Choroid plexus epithelial cell (primary cell): ENCODE measurements around the gene COQ10A.

Experiments used
- DNase-seq: peaks from one replicate; pipeline ENCODE4 v3.0.0-alpha.2; 2010; ENCODE audit warnings: low read depth
- H3K4me3 ChIP-seq: 2 replicates; pipeline ENCODE4 v1.5.1; 2011; ENCODE audit warnings: low read depth, mild to moderate bottlenecking, control low read depth, low read length, moderate library complexity
- TF ChIP-seq, protein P1 (sequence below): conservative IDR thresholded peaks from 2 replicates; pipeline ENCODE4 v1.5.1; 2011; ENCODE audit warnings: low read depth, mild to moderate bottlenecking, control low read depth, inconsistent platforms, low read length, moderate library complexity

Gene COQ10A

DNA sequence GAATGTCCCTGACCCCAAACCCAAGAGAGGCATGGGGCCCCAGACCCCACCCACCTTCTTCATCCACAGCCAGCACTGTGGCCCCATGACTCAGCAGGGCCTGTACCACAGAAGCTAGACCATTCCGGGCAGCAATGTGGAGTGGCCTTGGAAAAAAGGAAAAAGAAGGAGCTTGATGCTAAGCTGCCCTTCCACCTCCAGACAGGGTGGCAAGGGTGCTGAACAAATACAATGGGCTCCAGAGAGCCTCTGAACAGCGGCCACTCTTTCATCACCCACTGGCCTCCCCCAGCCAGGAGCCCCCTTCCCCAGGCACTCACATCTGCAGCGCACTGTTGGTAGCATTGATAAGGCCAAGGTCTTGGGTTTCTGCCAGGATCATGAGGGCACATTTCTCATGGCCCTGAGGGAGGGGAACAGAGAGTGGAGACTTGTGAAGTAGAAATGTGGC lies 23.0 kb upstream of the COQ10A start:
- TF ChIP-seq, protein P1, sequence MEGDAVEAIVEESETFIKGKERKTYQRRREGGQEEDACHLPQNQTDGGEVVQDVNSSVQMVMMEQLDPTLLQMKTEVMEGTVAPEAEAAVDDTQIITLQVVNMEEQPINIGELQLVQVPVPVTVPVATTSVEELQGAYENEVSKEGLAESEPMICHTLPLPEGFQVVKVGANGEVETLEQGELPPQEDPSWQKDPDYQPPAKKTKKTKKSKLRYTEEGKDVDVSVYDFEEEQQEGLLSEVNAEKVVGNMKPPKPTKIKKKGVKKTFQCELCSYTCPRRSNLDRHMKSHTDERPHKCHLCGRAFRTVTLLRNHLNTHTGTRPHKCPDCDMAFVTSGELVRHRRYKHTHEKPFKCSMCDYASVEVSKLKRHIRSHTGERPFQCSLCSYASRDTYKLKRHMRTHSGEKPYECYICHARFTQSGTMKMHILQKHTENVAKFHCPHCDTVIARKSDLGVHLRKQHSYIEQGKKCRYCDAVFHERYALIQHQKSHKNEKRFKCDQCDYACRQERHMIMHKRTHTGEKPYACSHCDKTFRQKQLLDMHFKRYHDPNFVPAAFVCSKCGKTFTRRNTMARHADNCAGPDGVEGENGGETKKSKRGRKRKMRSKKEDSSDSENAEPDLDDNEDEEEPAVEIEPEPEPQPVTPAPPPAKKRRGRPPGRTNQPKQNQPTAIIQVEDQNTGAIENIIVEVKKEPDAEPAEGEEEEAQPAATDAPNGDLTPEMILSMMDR = no peak
- peak; percentile 31 for DNase-seq

DNA sequence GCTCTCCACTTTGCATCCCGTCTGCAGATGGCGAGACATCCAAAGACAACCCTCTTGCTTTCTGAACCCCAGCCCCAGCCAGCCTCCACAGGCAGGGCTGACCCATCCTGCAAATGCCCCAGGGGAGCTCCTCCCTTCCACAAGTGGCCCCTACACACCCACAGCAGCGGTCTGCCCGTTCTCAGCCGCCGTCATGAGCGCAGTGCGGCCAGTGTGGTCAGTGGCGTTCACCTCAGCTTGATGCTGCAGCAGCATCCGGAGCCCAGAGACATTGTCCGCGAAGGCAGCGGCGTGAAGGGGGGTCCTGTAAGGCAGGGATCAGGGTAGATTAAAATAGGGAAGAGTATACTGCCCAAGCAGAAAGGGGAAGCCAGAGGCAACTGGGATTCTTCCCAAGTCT lies 22.2 kb upstream of the COQ10A start:
- TF ChIP-seq, protein P1 = no peak
- DNase-seq = no peak
- no peak overlapping the region for H3K4me3 ChIP-seq

More for the DNA sequence above, 23.0 kb upstream of the COQ10A start:
- H3K4me3 ChIP-seq = no peak overlapping the region

DNA sequence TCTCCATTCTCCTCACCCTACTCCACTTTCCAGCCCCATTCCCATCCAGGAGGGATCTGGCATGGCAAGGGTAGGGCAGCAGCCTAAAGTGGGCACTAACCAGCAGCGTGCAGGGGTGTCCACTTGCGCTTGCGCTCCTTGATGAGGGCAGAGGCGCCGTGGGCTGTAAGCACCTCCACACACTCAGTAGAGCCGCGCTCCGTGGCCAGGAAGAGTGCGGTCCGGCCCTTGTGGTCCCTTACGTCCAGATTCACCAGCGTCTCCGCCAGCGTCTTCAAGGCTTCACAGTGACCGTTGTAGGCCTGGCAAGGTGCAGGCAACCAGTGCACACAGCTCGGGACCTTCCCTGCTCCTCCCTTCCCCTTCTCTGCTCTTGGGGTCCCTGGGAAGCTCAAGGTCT lies 18.8 kb upstream of the COQ10A start:
- TF ChIP-seq, protein P1 = no peak
- no peak overlapping the region for H3K4me3 ChIP-seq
- DNase-seq = no peak

DNA sequence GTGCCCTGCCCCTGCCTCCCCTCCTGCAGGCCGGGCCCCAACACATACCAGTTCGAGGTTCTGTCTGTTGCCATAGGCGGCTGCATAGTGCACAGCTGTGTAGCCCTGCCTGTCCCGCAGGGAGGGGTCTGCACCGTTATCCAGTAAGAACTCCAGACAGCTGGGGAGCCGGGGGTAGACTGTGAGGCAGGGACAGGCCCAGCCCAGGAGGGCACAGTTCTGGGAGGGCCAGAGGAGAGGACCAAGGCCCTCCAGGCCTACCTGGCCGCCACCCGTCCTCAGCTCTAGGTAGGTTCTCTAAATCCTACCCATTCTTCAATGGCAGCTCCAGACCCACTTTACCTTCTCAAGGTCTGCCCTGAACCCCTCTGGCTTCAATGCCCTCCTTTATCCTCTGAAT lies 18.0 kb upstream of the COQ10A start:
- TF ChIP-seq, protein P1 = no peak
- DNase-seq = no peak
- H3K4me3 ChIP-seq = no peak overlapping the region

DNA sequence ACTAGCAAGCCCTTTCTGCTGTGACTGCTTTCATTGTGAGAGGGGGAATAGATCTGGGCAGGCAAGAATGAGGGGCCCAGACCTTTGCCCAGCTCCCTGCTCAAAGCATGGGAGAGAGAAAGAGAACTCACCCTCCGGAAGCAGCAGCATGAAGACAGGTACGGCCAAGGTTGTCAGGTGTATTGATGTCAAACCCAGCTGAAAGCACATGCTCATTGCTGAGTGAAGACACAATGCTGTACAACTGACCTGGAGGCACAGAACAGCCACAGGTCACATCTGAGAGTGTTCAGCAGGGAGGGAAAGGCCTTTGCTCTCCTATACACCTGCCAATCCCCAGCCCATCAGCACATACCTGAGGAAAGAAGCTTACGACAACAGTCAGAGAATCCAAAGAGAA lies 14.1 kb upstream of the COQ10A start:
- no peak for DNase-seq
- H3K4me3 ChIP-seq = no peak overlapping the region
- TF ChIP-seq, protein P1 = no peak

DNA sequence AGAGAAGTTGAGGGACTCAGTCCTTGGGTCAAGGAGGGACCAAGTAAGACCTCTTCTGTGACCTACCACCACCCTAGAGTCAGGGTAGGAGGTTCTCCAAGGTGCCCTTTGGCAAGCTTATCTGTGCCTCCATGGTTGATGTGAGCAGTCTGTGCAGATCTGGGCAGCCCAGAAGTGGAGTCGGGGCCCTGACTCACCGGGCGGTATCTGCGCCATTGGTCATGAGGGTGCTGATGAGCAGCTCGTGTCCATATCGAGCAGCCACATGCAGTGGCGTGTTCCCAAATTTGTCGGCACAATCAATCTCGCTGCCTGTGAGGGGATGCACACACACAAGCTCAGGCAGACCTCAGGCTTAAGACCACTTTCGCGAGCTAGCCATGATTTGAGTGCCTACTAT lies 13.7 kb upstream of the COQ10A start:
- DNase-seq = no peak
- no peak overlapping the region for H3K4me3 ChIP-seq
- TF ChIP-seq, protein P1 = no peak

DNA sequence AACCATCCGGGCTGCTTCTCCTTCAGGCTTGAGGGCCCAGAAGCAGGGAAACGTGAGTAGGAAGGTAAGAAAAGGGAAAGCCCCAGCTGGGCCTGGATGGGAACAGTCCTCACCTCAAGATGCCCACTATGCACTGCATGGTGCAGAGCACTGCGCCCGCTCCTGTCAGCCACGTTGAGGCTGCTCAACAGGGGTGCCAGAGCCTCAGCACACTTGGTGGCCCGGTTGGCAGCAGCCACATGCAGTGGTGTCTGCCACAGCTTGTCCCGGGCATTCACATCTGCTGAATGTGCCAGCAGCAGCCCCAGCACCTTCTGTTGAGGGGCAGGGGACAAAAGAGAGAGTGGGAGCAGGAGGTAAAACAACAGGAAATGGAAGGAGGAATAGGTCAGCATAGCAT lies 11.1 kb upstream of the COQ10A start:
- no peak overlapping the region for H3K4me3 ChIP-seq
- TF ChIP-seq, protein P1 = no peak
- no peak for DNase-seq
